CD14-positive monocyte (primary cell): Measurements from ENCODE around the gene KIFC3. TPM values are rescaled to one million over a fixed set of nuclear protein-coding genes. Genes with fewer than 3 reads are reported as not detected.

Source experiments
- DNase-seq, 3 donors: peaks; one replicate each; pipeline ENCODE4 v3.0.0-alpha.2; 2011 to 2022
- H2AFZ ChIP-seq: 2 replicates; pipeline ENCODE4 v1.6.0; 2012; ENCODE audit warnings: mild to moderate bottlenecking, low read depth, low read length, inconsistent platforms; ENCODE audit not compliant: insufficient read depth, poor library complexity, severe bottlenecking
- H3K27ac ChIP-seq, 2 donors: 1 replicate in 1 of 2; 2 replicates in 1 of 2; pipeline ENCODE4 v1.5.1; 2012 to 2013; ENCODE audit warnings: low read length in 2 of 2, control low read depth in 1 of 2, inconsistent platforms in 1 of 2, low read depth in 1 of 2, mild to moderate bottlenecking in 1 of 2
- H3K27me3 ChIP-seq, 2 donors: one replicate each; pipeline versions ENCODE4 v1.6.0 to v1.6.1; 2011 to 2013; ENCODE audit warnings: low read length in 2 of 2; ENCODE audit not compliant: control insufficient read depth in 2 of 2, insufficient read depth in 2 of 2
- H3K36me3 ChIP-seq, 2 donors: replicated peaks in 1 of 2; 1 replicate in 1 of 2; 2 replicates in 1 of 2; pipeline versions ENCODE4 v1.5.1 to v1.6.1; 2012 to 2013; ENCODE audit warnings: low read length in 2 of 2, control low read depth in 1 of 2, inconsistent platforms in 1 of 2, mild to moderate bottlenecking in 1 of 2; ENCODE audit not compliant: insufficient read depth in 2 of 2, control insufficient read depth in 1 of 2
- H3K4me1 ChIP-seq, 2 donors: 1 replicate in 1 of 2; 2 replicates in 1 of 2; pipeline versions ENCODE4 v1.5.1 to v1.6.1; 2012 to 2013; ENCODE audit warnings: low read length in 2 of 2, control low read depth in 1 of 2, inconsistent platforms in 1 of 2, mild to moderate bottlenecking in 1 of 2, moderate library complexity in 1 of 2; ENCODE audit not compliant: insufficient read depth in 2 of 2, control insufficient read depth in 1 of 2
- H3K4me2 ChIP-seq: replicated peaks from 2 replicates; pipeline ENCODE3; 2012; ENCODE audit warnings: low read length, moderate library complexity, mild to moderate bottlenecking; ENCODE audit not compliant: poor library complexity, severe bottlenecking; ENCODE audit errors: extremely low read depth
- H3K4me3 ChIP-seq, 3 experiments: fragments of 200-600 bp in 1 of 3; sonication (generic) in 1 of 3; replicated peaks in 1 of 3; 1 replicate in 2 of 3; 2 replicates in 1 of 3; pipeline ENCODE4 v1.5.1; 2011 to 2013; ENCODE audit warnings: low read length in 3 of 3, mild to moderate bottlenecking in 3 of 3, control low read depth in 2 of 3, low read depth in 2 of 3, inconsistent platforms in 1 of 3, moderate library complexity in 1 of 3
- H3K79me2 ChIP-seq: 2 replicates; pipeline ENCODE4 v1.6.0; 2012; ENCODE audit warnings: mild to moderate bottlenecking, control low read depth, inconsistent platforms, low read length, moderate library complexity; ENCODE audit not compliant: insufficient read depth
- H3K9ac ChIP-seq: 2 replicates; pipeline ENCODE4 v1.6.0; 2017; ENCODE audit warnings: low read length, mild to moderate bottlenecking; ENCODE audit not compliant: insufficient read depth, poor library complexity, severe bottlenecking
- H3K9me3 ChIP-seq, 2 donors: replicated peaks in 1 of 2; 1 replicate in 1 of 2; 2 replicates in 1 of 2; pipeline versions ENCODE4 v1.5.1 to v1.6.1; 2012 to 2013; ENCODE audit warnings: low read length in 2 of 2, control low read depth in 1 of 2; ENCODE audit not compliant: control insufficient read depth in 1 of 2, insufficient read depth in 1 of 2
- H4K20me1 ChIP-seq: 2 replicates; pipeline ENCODE4 v1.6.0; 2012; ENCODE audit warnings: mild to moderate bottlenecking, low read length, control low read depth, moderate library complexity; ENCODE audit not compliant: insufficient read depth
- H3K27ac Mint-ChIP-seq, 7 donors: one replicate each; pipeline ENCODE4 v1.8.0; 2020; ENCODE audit warnings: mild to moderate bottlenecking in 7 of 7, mixed read lengths in 7 of 7, moderate library complexity in 6 of 7, inconsistent platforms in 2 of 7
- H3K27me3 Mint-ChIP-seq, 3 donors: one replicate each; pipeline ENCODE4 v1.8.0; 2021 to 2022; ENCODE audit warnings: low read depth in 3 of 3, mild to moderate bottlenecking in 3 of 3, mixed read lengths in 3 of 3, moderate library complexity in 3 of 3, inconsistent platforms in 1 of 3
- H3K36me3 Mint-ChIP-seq, 2 donors: one replicate each; pipeline ENCODE4 v1.8.0; 2020; ENCODE audit warnings: mixed read lengths in 2 of 2, inconsistent platforms in 1 of 2, mild to moderate bottlenecking in 1 of 2
- H3K4me1 Mint-ChIP-seq: one replicate; pipeline ENCODE4 v1.8.0; 2020; ENCODE audit warnings: mild to moderate bottlenecking, mixed read lengths
- H3K4me3 Mint-ChIP-seq, 2 donors: one replicate each; pipeline ENCODE4 v1.8.0; 2020; ENCODE audit warnings: mild to moderate bottlenecking in 2 of 2, mixed read lengths in 2 of 2, moderate library complexity in 1 of 2
- H3K9me3 Mint-ChIP-seq, 7 donors: one replicate each; pipeline ENCODE4 v1.8.0; 2020 to 2022; ENCODE audit warnings: mixed read lengths in 7 of 7, mild to moderate bottlenecking in 6 of 7, moderate library complexity in 6 of 7, inconsistent platforms in 2 of 7
- WGBS: methylation state at CpG from one replicate; pipeline ENCODE4 v1.1.5; 2013; ENCODE audit warnings: missing lambda C conversion rate; ENCODE audit not compliant: insufficient coverage; 5-methylcytosine and 5-hydroxymethylcytosine counted together
- intact Hi-C, 2 donors: fragments of 100-400 bp; cut with micrococcal nuclease; formaldehyde crosslinking; loops; one replicate each; pipeline versions ENCODE4 v1.15.0 to v1.15.1; 2023
- polyA plus RNA-seq, 3 donors: library from polyadenylated mRNA; depleted of rRNA in 1 of 3; unstranded in 2 of 3; stranded (reverse) in 1 of 3; fragments of 300-500 nt in 2 of 3; fragments of >200 nt in 1 of 3; fragmentation: Illumina TruSeq in 2 of 3; gene quantifications; 1 replicate in 2 of 3; 2 replicates in 1 of 3; pipeline ENCODE4 v1.2.3, GENCODE V29; 2012 to 2021
- TF ChIP-seq, protein P1 (sequence below): fragments of 200-600 bp; IDR thresholded peaks from one replicate; pipeline ENCODE4 v1.8.0; 2022; ENCODE audit warnings: antibody characterized with exemption, mild to moderate bottlenecking

KIFC3 gene
- polyA plus RNA-seq, 3 donors, result 0.24 to 1.7 TPM; not detected in 1

DNA sequence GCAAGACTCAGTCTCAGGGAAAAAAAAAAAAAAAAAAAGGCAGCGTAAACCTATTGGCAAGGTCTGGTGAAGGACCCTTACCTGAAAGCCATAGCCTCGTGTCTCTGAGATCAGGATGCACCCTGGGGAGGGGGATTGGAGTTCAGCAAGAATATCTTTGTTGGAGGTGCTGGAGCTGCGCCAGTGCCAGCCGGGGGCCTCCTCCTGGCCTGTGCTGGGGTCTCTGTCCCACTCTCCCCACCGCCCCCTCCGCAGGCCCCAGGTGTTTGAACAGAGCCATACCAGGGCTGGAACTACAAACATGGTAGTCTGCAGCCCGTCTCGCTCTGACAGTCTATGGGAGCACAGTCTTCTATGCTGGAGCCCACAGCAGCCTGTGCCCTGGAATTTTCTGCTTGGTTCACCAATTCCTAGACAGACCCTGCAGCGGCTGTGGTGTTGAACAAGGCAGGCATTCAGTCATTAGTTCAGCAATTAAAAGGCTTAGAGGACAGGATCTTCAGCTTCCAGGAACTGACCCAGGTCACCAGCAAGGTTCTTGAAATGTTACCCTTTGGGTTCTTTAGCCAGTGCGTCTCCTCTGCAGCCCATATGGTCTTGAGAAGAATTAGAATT, 42.2 kb upstream of the KIFC3 start:
- Histone ChIP-seq H4K20me1 (no peaks in the 10 kb centered on the region), H3K27ac (no peak overlapping the region), H3K79me2 (no peaks in the 10 kb centered on the region), H3K4me1 (no peaks in the 10 kb centered on the region), H3K4me2 (no peak overlapping the region), H3K27me3 (no peaks in the 10 kb centered on the region), H3K36me3 (no peaks in the 10 kb centered on the region), H3K9me3 (no peaks in the 10 kb centered on the region), H2AFZ (no peak overlapping the region), H3K4me3 (no peak overlapping the region), H3K9ac (no peak overlapping the region)
- intact Hi-C loops, result no loop called here
- no peak for DNase-seq
- Mint-ChIP-seq H3K27me3 (peaks cover 1 to 4% (median 3%) of the 10 kb centered on the region in 3 donors), H3K9me3 (peaks cover 0 to 3% (median 0%) of the 10 kb centered on the region in 7 donors), H3K4me3 (no peak overlapping the region), H3K36me3 (no peaks in the 10 kb centered on the region), H3K4me1 (no peaks in the 10 kb centered on the region), H3K27ac (no peak overlapping the region)
- TF ChIP-seq, protein P1, sequence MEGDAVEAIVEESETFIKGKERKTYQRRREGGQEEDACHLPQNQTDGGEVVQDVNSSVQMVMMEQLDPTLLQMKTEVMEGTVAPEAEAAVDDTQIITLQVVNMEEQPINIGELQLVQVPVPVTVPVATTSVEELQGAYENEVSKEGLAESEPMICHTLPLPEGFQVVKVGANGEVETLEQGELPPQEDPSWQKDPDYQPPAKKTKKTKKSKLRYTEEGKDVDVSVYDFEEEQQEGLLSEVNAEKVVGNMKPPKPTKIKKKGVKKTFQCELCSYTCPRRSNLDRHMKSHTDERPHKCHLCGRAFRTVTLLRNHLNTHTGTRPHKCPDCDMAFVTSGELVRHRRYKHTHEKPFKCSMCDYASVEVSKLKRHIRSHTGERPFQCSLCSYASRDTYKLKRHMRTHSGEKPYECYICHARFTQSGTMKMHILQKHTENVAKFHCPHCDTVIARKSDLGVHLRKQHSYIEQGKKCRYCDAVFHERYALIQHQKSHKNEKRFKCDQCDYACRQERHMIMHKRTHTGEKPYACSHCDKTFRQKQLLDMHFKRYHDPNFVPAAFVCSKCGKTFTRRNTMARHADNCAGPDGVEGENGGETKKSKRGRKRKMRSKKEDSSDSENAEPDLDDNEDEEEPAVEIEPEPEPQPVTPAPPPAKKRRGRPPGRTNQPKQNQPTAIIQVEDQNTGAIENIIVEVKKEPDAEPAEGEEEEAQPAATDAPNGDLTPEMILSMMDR, result no peak
- whole genome bisulfite sequencing, result 96% methylated on average over 7 of the region's 10 CpGs

DNA sequence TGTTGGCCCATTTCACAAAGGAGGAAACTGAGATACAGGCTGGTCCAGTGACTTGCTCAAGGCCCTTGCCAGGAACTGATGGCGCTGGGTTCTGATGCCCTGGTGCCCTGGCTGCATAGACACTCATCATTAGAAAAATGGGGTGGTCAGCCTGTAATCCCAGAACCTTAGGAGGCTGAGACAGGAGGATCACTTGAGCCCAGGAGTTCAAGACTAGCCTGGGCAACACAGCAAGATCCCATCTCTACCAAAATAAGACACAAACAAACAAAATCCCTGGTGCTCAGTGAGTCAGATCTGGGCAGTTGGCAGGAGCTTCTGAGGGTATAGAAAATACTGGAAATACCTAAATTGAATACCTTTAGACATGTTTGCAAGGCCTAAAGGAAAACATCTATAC, 41.1 kb upstream of the KIFC3 start:
- H3K9me3 ChIP-seq, result no peaks in the 10 kb centered on the region
- Mint-ChIP-seq H3K27ac (no peak overlapping the region), H3K27me3 (peaks cover 3 to 6% (median 3%) of the 10 kb centered on the region in 3 donors), H3K36me3 (no peaks in the 10 kb centered on the region), H3K4me1 (no peaks in the 10 kb centered on the region), H3K4me3 (no peak overlapping the region), H3K9me3 (peaks cover 0 to 3% (median 0%) of the 10 kb centered on the region in 7 donors)
- TF ChIP-seq, protein P1, result no peak
- no peaks in the 10 kb centered on the region for H3K36me3 ChIP-seq
- no peak for DNase-seq
- H3K79me2 ChIP-seq, result no peaks in the 10 kb centered on the region
- no peak overlapping the region for H3K27ac ChIP-seq
- H3K4me3 ChIP-seq, result no peak overlapping the region
- no peak overlapping the region for H3K4me2 ChIP-seq
- no peaks in the 10 kb centered on the region for H3K27me3 ChIP-seq
- no peak overlapping the region for H2AFZ ChIP-seq
- no peaks in the 10 kb centered on the region for H3K4me1 ChIP-seq
- no peak overlapping the region for H3K9ac ChIP-seq
- 100% methylated on average over 1 of the region's 1 CpG for WGBS
- intact Hi-C loops, result no loop called here
- H4K20me1 ChIP-seq, result no peaks in the 10 kb centered on the region
